HepG2 (cell line): ENCODE data around the gene SPAM1. TPM values are rescaled to one million over a fixed set of nuclear protein-coding genes. Genes with fewer than 3 reads are reported as not detected.

ENCODE experiments used
- ATAC-seq: fragments of 200-7000 bp; cut with Tn5 transposase; 3 replicates; pipeline ENCODE4 v1.9.1; 2020; ENCODE audit warnings: mild to moderate bottlenecking, moderate library complexity
- BruUV-seq: library from RNA; stranded (reverse); fragments of 400-500 nt; replicated peaks from 2 replicates; lab custom pipeline; 2021; lab: Mats Ljungman, UMichigan
- CTCF ChIA-PET: fragments of 300-600 bp; formaldehyde crosslinking; extraction: SDS; loops from one replicate; lab custom pipeline; 2021; ENCODE audit warnings: low total read pairs, inconsistent platforms, low intra/inter-chr PET ratio; lab: Yijun Ruan, JAX
- POLR2A ChIA-PET: fragments of 350-600 bp; sonication (Branson Sonifier 250); formaldehyde crosslinking; loops from one replicate; lab custom pipeline; 2020; ENCODE audit warnings: antibody characterized with exemption, inconsistent platforms; lab: Yijun Ruan, JAX
- DNase-seq: peaks from one replicate; pipeline ENCODE4 v3.0.0-alpha.2; 2015; ENCODE audit warnings: low spot score
- FAIRE-seq: peaks from 3 replicates; lab custom pipeline; 2011; peaks lifted over from hg19 to GRCh38; lab: Jason Lieb, UNC
- H2AFZ ChIP-seq: one replicate; pipeline ENCODE4 v1.6.1; 2011; ENCODE audit warnings: low read length, inconsistent platforms
- H3K27ac ChIP-seq: fragments of 300-600 bp; 3 replicates; pipeline ENCODE4 v1.8.0; 2011; ENCODE audit warnings: mixed run types, mild to moderate bottlenecking, mixed read lengths, low read length, inconsistent platforms; ENCODE audit not compliant: insufficient read depth; ENCODE audit errors: extremely low read length
- H3K27me3 ChIP-seq, 2 experiments: fragments of 200-600 bp in 1 of 2; 2 replicates in 1 of 2; 3 replicates in 1 of 2; pipeline versions ENCODE4 v1.6.0 to v1.8.0; 2011; ENCODE audit warnings: low read length in 2 of 2, mild to moderate bottlenecking in 2 of 2, moderate library complexity in 2 of 2, inconsistent platforms in 1 of 2; ENCODE audit not compliant: insufficient read depth in 2 of 2, control insufficient read depth in 1 of 2
- H3K36me3 ChIP-seq, 2 experiments: fragments of 200-600 bp in 1 of 2; replicated peaks in 1 of 2; 2 replicates in 1 of 2; 3 replicates in 1 of 2; pipeline versions ENCODE4 v1.5.1 to v1.8.0; 2011; ENCODE audit warnings: low read length in 2 of 2, inconsistent platforms in 1 of 2; ENCODE audit not compliant: insufficient read depth in 2 of 2, control insufficient read depth in 1 of 2
- H3K4me1 ChIP-seq: 2 replicates; pipeline ENCODE4 v1.5.1; 2012; ENCODE audit warnings: low read length, inconsistent platforms; ENCODE audit not compliant: insufficient read depth
- H3K4me2 ChIP-seq: 2 replicates; pipeline ENCODE4 v1.6.0; 2011; ENCODE audit warnings: low read depth, low read length, inconsistent platforms
- H3K4me3 ChIP-seq, 3 experiments: fragments of 200-600 bp in 1 of 3; sonication (generic), shearing (Covaris generic) in 1 of 3; replicated peaks in 1 of 3; 2 replicates each; pipeline ENCODE4 v1.5.1; 2011 to 2016; ENCODE audit warnings: low read length in 3 of 3, inconsistent platforms in 2 of 3, low read depth in 2 of 3, mild to moderate bottlenecking in 2 of 3, control low read depth in 1 of 3, mixed read lengths in 1 of 3; ENCODE audit not compliant: insufficient read depth in 1 of 3
- H3K79me2 ChIP-seq: one replicate; pipeline ENCODE4 v1.6.1; 2011; ENCODE audit warnings: low read length, inconsistent platforms; ENCODE audit not compliant: insufficient read depth
- H3K9ac ChIP-seq: 2 replicates; pipeline ENCODE4 v1.6.0; 2011; ENCODE audit warnings: mild to moderate bottlenecking, low read depth, low read length, inconsistent platforms; ENCODE audit not compliant: insufficient read depth
- H3K9me3 ChIP-seq: 2 replicates; pipeline ENCODE4 v1.5.1; 2012; ENCODE audit warnings: mild to moderate bottlenecking, low read length
- H4K20me1 ChIP-seq: 2 replicates; pipeline ENCODE4 v1.6.0; 2011; ENCODE audit warnings: inconsistent platforms, mild to moderate bottlenecking, low read length, moderate library complexity; ENCODE audit not compliant: insufficient read depth
- ARNTL ChIP-seq: sonication (generic); formaldehyde crosslinking; IDR thresholded peaks from 2 replicates; pipeline ENCODE4 v1.4.0; 2020; ENCODE audit warnings: mild to moderate bottlenecking, missing genetic modification reagents
- CHD2 ChIP-seq: IDR thresholded peaks from 2 replicates; pipeline ENCODE4 v1.6.1; 2011; ENCODE audit warnings: low read depth, low read length, improper control_type of control experiment
- DPF2 ChIP-seq: sonication (generic); formaldehyde crosslinking; IDR thresholded peaks from 2 replicates; pipeline ENCODE4 v1.4.0; 2020; ENCODE audit warnings: mild to moderate bottlenecking, low read depth, missing genetic modification reagents, borderline replicate concordance
- EHMT2 ChIP-seq: fragments of 200-600 bp; sonication (generic); IDR thresholded peaks from 2 replicates; pipeline ENCODE4 v1.7.0; 2017; ENCODE audit warnings: antibody characterized with exemption, low read depth, low read length, borderline replicate concordance
- ERF ChIP-seq: IDR thresholded peaks from 2 replicates; pipeline ENCODE4 v1.6.1; 2018; ENCODE audit warnings: missing biosample characterization, missing genetic modification reagents
- MAFK ChIP-seq, 2 experiments: IDR thresholded peaks in 1 of 2; conservative IDR thresholded peaks in 1 of 2; 2 replicates each; pipeline ENCODE4 v1.6.1; 2011; ENCODE audit warnings: improper control_type of control experiment in 2 of 2, low read length in 2 of 2
- MXD4 ChIP-seq: IDR thresholded peaks from 2 replicates; pipeline ENCODE4 v1.6.1; 2016; ENCODE audit warnings: mild to moderate bottlenecking, missing biosample characterization, missing genetic modification reagents
- NFKB2 ChIP-seq: sonication (generic); formaldehyde crosslinking; IDR thresholded peaks from 2 replicates; pipeline ENCODE4 v1.4.0; 2020; ENCODE audit warnings: missing genetic modification reagents, borderline replicate concordance
- POGZ ChIP-seq: sonication (generic); formaldehyde crosslinking; IDR thresholded peaks from 2 replicates; pipeline ENCODE4 v1.4.0; 2020; ENCODE audit warnings: mild to moderate bottlenecking, missing genetic modification reagents
- RAD21 ChIP-seq: fragments of 450-650 bp; formaldehyde crosslinking; IDR thresholded peaks from 2 replicates; pipeline ENCODE4 v1.5.0; 2020; ENCODE audit warnings: mild to moderate bottlenecking
- TEF ChIP-seq: sonication (generic); formaldehyde crosslinking; IDR thresholded peaks from 2 replicates; pipeline ENCODE4 v1.5.0; 2020; ENCODE audit warnings: missing genetic modification reagents
- ZMYM3 ChIP-seq: sonication (generic); formaldehyde crosslinking; IDR thresholded peaks from 2 replicates; pipeline ENCODE4 v1.5.1; 2020; ENCODE audit warnings: mild to moderate bottlenecking, missing genetic modification reagents
- ZNF333 ChIP-seq: sonication (generic); formaldehyde crosslinking; IDR thresholded peaks from 2 replicates; pipeline ENCODE4 v1.4.0; 2020; ENCODE audit warnings: mild to moderate bottlenecking, missing genetic modification reagents, borderline replicate concordance
- ZNF761 ChIP-seq: sonication (generic); formaldehyde crosslinking; conservative IDR thresholded peaks from 2 replicates; pipeline ENCODE4 v1.4.0; 2020; ENCODE audit warnings: mild to moderate bottlenecking, missing genetic modification reagents
- ZNF790 ChIP-seq: sonication (generic); formaldehyde crosslinking; IDR thresholded peaks from 2 replicates; pipeline ENCODE4 v1.8.0; 2022; ENCODE audit warnings: missing genetic modification reagents, mild to moderate bottlenecking, borderline replicate concordance
- in situ Hi-C: cut with HindIII; loops from 2 replicates; pipeline ENCODE4 v1.10.0; 2017; ENCODE audit warnings: low pct_unique_long_range_greater_than_20kb; ENCODE audit not compliant: extremely low pct_ligation_motif_present
- intact Hi-C: fragments of 100-400 bp; cut with micrococcal nuclease; formaldehyde crosslinking; loops from one replicate; pipeline ENCODE4 v1.10.0; 2022; ENCODE audit not compliant: unreplicated experiment
- polyA plus RNA-seq, 8 experiments: library from polyadenylated mRNA; depleted of rRNA in 3 of 8; stranded (reverse) in 7 of 8; unstranded in 1 of 8; fragments of >200 nt; fragmentation: Illumina TruSeq in 4 of 8; extraction: Trizol in 4 of 8; gene quantifications; 2 replicates each; pipeline versions ENCODE4 v1.2.1 to v1.2.3, GENCODE V29; 2011 to 2016; ENCODE audit warnings: low read depth in 4 of 8, missing spikeins in 1 of 8, mixed read lengths in 1 of 8; ENCODE audit not compliant: insufficient read depth in 1 of 8
- total RNA-seq, 5 experiments: library from RNA; depleted of rRNA; stranded (reverse); fragments of >200 nt; fragmentation: Illumina TruSeq; extraction: Trizol; gene quantifications; 2 replicates each; pipeline ENCODE4 v1.2.3, GENCODE V29; 2016; ENCODE audit warnings: low read depth in 1 of 5

The SPAM1 gene
- total and polyA plus RNA-seq, 2 of the 13 experiments (the other 11 are each of a cell fraction or from before 2014, with no cell fraction given), result not detected

- Histone ChIP-seq H3K27ac (no peak overlapping the region), H3K4me1 (no peaks in the 10 kb centered on the region), H3K9ac (no peak overlapping the region), H3K79me2 (no peaks in the 10 kb centered on the region), H3K36me3 (no peaks in the 10 kb centered on the region), H3K4me3 (no peak overlapping the region), H3K9me3 (no peaks in the 10 kb centered on the region), H3K4me2 (no peak overlapping the region), H2AFZ (no peak overlapping the region), H4K20me1 (no peaks in the 10 kb centered on the region), H3K27me3 (no peaks in the 10 kb centered on the region)
- no peak for FAIRE-seq
- TF ChIP-seq MAFK (conservative IDR thresholded peaks at IDR 0.05 in 1 of 2, IDR thresholded peaks at IDR 0.05 in 1 of 2; ENCODE audit: low read length in 2 of 2), result no peak
- no peak for TF ChIP-seq TEF (CRISPR knock-in tag)
- TF ChIP-seq POGZ (CRISPR knock-in tag), result no peak
- TF ChIP-seq ARNTL, result no peak
- no peak for TF ChIP-seq ERF (CRISPR knock-in tag)
- TF ChIP-seq CHD2, result no peak
- TF ChIP-seq EHMT2, result no peak
- no peak for TF ChIP-seq ZMYM3
- TF ChIP-seq MXD4 (CRISPR knock-in tag), result no peak
- TF ChIP-seq RAD21 (CRISPR knock-in tag), result no peak
- TF ChIP-seq ZNF790, result no peak
- no peak for TF ChIP-seq DPF2 (CRISPR knock-in tag)
- no peak for TF ChIP-seq ZNF761 (CRISPR knock-in tag)
- TF ChIP-seq ZNF333, result no peak
- TF ChIP-seq NFKB2, result no peak
- ATAC-seq, result no peak
- intact Hi-C loops, result no loop called here
- CTCF ChIA-PET, result no interaction called here
- no peak for DNase-seq
- in situ Hi-C loops, result no loop called here
- POLR2A ChIA-PET, result no interaction called here
- BruUV-seq, result no TSS peak
These were observed 4.1 kb downstream of the SPAM1 start for GRCh38 chr7:123929107-123929506.
